Nephron progenitor cell (in vitro differentiated cells): Measurements from ENCODE around the gene SORCS2.

Experiments used
- DNase-seq: peaks from one replicate; pipeline ENCODE4 v3.0.0; 2021
- H3K27ac Mint-ChIP-seq: 2 replicates; pipeline ENCODE4 v1.8.0; 2021; ENCODE audit warnings: mild to moderate bottlenecking, moderate library complexity, mixed read lengths
- H3K27me3 Mint-ChIP-seq: 2 replicates; pipeline ENCODE4 v1.8.0; 2021; ENCODE audit warnings: mild to moderate bottlenecking, low read depth, mixed read lengths; ENCODE audit not compliant: poor library complexity
- H3K36me3 Mint-ChIP-seq: 2 replicates; pipeline ENCODE4 v1.8.0; 2021; ENCODE audit warnings: low read depth, mixed read lengths
- H3K4me1 Mint-ChIP-seq: 2 replicates; pipeline ENCODE4 v1.8.0; 2021; ENCODE audit warnings: mixed read lengths
- H3K4me3 Mint-ChIP-seq: 2 replicates; pipeline ENCODE4 v1.8.0; 2021; ENCODE audit warnings: mild to moderate bottlenecking, moderate library complexity, mixed read lengths
- H3K9me3 Mint-ChIP-seq: 2 replicates; pipeline ENCODE4 v1.8.0; 2021; ENCODE audit warnings: mild to moderate bottlenecking, moderate library complexity, mixed read lengths
- CTCF ChIP-seq: fragments of 200-600 bp; sonication (generic); IDR thresholded peaks from 2 replicates; pipeline ENCODE4 v1.5.0; 2021; ENCODE audit warnings: antibody characterized with exemption

Gene SORCS2

GRCh38 chr4:7384929-7385890 lies 192.9 kb downstream of the SORCS2 start:
- no peak for TF ChIP-seq CTCF
- Mint-ChIP-seq H3K27ac (no peak overlapping the region), H3K4me1 (peaks cover 41% of the 10 kb centered on the region), H3K9me3 (no peaks in the 10 kb centered on the region), H3K4me3 (no peak overlapping the region), H3K27me3 (peaks cover 10% of the 10 kb centered on the region), H3K36me3 (no peaks in the 10 kb centered on the region)
- DNase-seq, result no peak

GRCh38 chr4:7387925-7388324 lies 195.6 kb downstream of the SORCS2 start:
- Mint-ChIP-seq H3K9me3 (no peaks in the 10 kb centered on the region), H3K36me3 (no peaks in the 10 kb centered on the region), H3K27me3 (peaks cover 8% of the 10 kb centered on the region), H3K4me1 (peaks cover 38% of the 10 kb centered on the region), H3K27ac (no peak overlapping the region), H3K4me3 (no peak overlapping the region)
- TF ChIP-seq CTCF, result no peak
- DNase-seq, result no peak

- Mint-ChIP-seq H3K27ac (no peak overlapping the region), H3K27me3 (peaks cover 8% of the 10 kb centered on the region), H3K36me3 (no peaks in the 10 kb centered on the region), H3K9me3 (no peaks in the 10 kb centered on the region), H3K4me1 (peaks cover 38% of the 10 kb centered on the region), H3K4me3 (no peak overlapping the region)
- no peak for DNase-seq
- no peak for TF ChIP-seq CTCF
Measured at GRCh38 chr4:7388627-7389026, 196.3 kb downstream of the SORCS2 start.

- Mint-ChIP-seq H3K27me3 (peaks cover 8% of the 10 kb centered on the region), H3K9me3 (no peaks in the 10 kb centered on the region), H3K36me3 (no peaks in the 10 kb centered on the region), H3K27ac (no peak overlapping the region), H3K4me1 (peaks cover 39% of the 10 kb centered on the region), H3K4me3 (no peak overlapping the region)
- no peak for TF ChIP-seq CTCF
- no peak for DNase-seq
Measured at GRCh38 chr4:7389101-7389701, 196.9 kb downstream of the SORCS2 start.

- Mint-ChIP-seq H3K4me3 (no peak overlapping the region), H3K27me3 (peaks cover 8% of the 10 kb centered on the region), H3K9me3 (no peaks in the 10 kb centered on the region), H3K27ac (no peak overlapping the region), H3K36me3 (no peaks in the 10 kb centered on the region), H3K4me1 (peaks cover 44% of the 10 kb centered on the region)
- DNase-seq, result no peak
- no peak for TF ChIP-seq CTCF
Measured at GRCh38 chr4:7389719-7390118, 197.4 kb downstream of the SORCS2 start.
